ENCODE results near the gene SLC41A3.

GRCh38 chr3:126124148-126124868 is 40.4 kb upstream of the SLC41A3 start:
- TF ChIP-seq POU2F2 (IDR thresholded peaks at IDR 0.05; ENCODE audit: low read depth, low read length) (no peak), POLR2A (IDR thresholded peaks at IDR 0.05; ENCODE audit: low read depth, low read length) (no peak), POLR2AphosphoS5 (IDR thresholded peaks at IDR 0.05; ENCODE audit: low read depth, low read length) (no peak), TAF1 (IDR thresholded peaks at IDR 0.05; ENCODE audit: low read depth, low read length) (no peak), SPI1 (IDR thresholded peaks at IDR 0.05; ENCODE audit: low read depth, low read length) (no peak), PAX5 (IDR thresholded peaks at IDR 0.05; ENCODE audit: insufficient read depth, low read length, severe bottlenecking) (no peak)
